ENCODE data around the gene CFAP20.

GRCh38 chr16:58099956-58100300 lies 29.3 kb downstream of the CFAP20 start:
- no peak for TF ChIP-seq POLR2A (IDR thresholded peaks at IDR 0.05; ENCODE audit: low read length)
- no peak for TF ChIP-seq CTCF (IDR thresholded peaks at IDR 0.05)
- no peak for TF ChIP-seq GATA3 (IDR thresholded peaks at IDR 0.05; ENCODE audit: borderline replicate concordance)
- TF ChIP-seq ZNF302 (CRISPR knock-in tag; IDR thresholded peaks at IDR 0.05) = no peak
- no peak for TF ChIP-seq EP300 (IDR thresholded peaks at IDR 0.05)
- TF ChIP-seq HOXA7 (CRISPR knock-in tag; IDR thresholded peaks at IDR 0.05) = no peak
- no peak for TF ChIP-seq ELK1 (IDR thresholded peaks at IDR 0.05; ENCODE audit: low read depth, low read length)

Measured in A549 (cell line).